HG03565 (cell line): Measurements from ENCODE around the gene TMEM138.
"Not testable (repeated sequence)": the region's sequence is repeated elsewhere in the genome, so short reads cannot be mapped to it uniquely, and the experiment has no call there.

Experiments used
- ATAC-seq: cut with Tn5 transposase; IDR thresholded peaks from one replicate; pipeline ENCODE4 v1.9.1; 2021; ENCODE audit warnings: mild to moderate bottlenecking, moderate library complexity; ENCODE audit not compliant: unreplicated experiment

TMEM138 gene

DNA sequence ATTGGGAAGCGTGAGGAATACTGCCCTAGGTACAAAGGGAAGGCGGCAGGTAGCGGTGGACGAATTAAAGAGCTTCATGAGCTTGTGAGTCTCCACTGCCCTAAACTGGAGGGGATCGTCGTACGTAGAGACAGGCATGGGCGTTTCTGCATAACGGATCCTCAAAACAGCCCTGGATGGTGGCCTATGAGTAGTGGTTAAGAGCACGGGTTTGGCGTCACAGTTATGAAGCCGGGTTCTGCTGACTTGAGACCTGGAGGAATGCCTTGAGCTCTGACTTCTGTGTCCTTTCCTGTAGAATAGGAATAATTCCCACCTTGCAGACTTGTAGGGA is 335 bp downstream of the TMEM138 start:
- no peak for ATAC-seq

DNA sequence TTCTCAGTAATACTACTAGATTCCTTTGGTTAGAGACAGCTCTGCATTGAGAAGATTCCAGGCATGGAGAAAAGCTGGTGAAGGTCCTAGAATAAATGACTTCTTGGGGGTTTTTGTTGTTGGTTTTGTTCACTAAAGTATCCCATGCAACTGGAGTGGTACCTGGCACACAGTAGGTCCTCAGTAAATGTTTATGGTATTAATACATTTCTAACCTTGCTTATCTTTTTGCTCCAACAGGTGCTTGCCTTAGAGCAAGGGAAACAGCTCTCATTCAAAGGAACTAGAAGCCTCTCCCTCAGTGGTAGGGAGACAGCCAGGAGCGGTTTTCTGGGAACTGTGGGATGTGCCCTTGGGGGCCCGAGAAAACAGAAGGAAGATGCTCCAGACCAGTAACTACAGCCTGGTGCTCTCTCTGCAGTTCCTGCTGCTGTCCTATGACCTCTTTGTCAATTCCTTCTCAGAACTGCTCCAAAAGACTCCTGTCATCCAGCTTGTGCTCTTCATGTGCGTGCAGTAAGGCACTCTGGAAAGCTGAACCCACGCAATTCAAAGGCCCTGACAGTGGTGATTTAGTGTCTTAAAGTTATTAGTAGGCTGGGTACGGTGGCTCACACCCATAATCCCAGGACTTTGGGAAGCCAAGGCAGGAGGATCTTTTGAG is 2.0 kb downstream of the TMEM138 start:
- ATAC-seq = no peak

DNA sequence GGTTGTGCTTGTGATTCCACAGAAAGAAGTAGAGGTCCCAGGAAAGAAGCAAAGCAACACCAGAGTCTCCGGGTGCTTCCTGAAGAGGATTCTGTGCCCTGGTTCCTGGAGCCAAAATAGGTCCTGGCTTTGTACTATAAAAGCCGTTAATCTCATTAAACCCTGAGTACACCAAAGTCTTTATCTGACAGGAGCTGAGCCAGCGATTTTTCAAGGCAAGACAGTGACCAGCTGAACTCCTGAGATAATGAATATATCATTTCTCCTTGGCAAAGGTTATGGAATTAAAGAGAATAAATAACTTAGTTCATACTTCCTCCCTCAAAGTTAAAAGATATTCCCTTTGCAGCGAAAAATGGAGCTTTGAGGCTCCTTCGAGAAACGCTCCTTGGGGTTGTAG is 5.2 kb downstream of the TMEM138 start:
- no peak for ATAC-seq

DNA sequence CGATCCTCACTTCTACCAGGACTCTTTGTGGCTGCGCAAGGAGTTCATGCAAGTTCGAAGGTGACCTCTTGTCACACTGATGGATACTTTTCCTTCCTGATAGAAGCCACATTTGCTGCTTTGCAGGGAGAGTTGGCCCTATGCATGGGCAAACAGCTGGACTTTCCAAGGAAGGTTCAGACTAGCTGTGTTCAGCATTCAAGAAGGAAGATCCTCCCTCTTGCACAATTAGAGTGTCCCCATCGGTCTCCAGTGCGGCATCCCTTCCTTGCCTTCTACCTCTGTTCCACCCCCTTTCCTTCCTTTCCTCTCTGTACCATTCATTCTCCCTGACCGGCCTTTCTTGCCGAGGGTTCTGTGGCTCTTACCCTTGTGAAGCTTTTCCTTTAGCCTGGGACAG is 6.5 kb downstream of the TMEM138 start:
- ATAC-seq = no peak

DNA sequence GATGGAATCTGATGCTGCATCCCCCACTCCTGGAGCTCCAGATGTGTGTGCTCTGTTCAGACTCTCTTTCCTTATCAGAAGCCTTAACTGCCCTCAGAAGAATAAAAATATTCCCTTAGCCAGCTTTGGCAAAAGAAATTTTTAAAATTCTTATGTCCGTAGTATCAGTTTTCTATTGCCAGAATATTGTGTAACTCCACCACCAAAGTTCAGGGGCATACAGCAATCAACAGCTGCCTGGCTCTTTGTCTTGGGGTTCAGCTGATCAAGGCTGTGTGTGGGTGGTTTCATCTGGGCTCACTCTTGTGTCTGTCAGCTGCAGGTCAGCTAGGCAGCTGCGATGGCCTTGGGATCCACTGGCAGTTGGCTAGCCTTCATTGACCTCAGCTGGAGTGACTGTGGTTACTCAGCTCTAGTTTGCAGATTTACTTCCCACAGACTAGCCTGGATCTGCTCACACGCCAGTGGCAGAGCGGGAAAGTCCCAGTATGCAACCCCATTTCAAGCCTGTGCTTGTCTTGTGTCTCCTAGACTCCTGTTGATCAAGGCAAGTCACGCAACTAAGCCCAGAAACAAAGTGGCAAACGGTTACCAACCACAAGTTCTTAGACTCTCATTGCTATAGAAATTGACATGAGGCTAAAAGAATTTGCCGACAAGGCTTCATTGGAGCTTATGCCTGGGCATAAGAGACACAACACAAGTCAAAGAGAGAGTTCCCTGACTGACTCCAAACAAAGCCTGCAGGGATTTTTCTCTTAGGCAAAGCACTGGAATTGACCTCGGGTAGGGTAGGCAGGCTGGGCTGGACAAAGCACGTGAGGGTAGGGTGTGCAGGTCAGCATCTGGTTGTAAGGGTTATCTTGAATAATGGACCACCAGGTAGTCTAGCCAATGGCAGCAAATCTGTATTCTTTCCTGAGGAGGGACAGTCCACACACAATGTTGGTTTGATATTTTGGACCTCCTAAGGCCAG is 7.5 kb downstream of the TMEM138 start:
- ATAC-seq = peak; percentile 49

DNA sequence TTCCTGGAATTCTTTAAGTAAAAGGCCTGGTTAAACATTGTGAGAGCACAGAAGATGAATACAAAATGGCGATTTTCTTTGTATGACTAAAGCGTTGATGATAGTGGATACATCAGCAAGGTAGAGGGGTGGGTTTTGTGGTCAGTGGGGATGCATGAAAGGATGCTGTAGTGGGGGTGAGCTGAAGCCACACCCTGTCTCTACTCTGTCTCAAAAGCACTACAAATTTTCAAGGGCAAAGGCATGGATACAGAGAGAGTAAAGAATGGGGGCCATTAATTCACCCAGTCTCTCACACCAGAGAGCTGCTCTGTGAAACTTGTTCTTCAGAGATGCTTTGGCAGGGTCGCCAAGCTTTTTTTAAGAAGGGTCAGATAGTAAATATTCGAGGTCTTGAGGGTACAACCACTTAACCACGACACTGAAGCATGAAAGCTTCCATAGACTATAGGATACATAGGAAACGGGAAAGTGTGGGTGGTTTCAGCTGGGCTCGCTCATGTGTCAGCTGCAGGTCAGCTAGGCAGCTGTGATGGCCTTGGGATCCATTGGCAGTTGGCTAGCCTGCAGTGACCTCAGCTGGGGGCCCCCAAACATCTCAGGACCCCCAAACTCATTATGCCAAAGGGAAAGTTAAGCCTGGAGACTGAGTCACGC is 8.3 kb downstream of the TMEM138 start:
- no peak for ATAC-seq

DNA sequence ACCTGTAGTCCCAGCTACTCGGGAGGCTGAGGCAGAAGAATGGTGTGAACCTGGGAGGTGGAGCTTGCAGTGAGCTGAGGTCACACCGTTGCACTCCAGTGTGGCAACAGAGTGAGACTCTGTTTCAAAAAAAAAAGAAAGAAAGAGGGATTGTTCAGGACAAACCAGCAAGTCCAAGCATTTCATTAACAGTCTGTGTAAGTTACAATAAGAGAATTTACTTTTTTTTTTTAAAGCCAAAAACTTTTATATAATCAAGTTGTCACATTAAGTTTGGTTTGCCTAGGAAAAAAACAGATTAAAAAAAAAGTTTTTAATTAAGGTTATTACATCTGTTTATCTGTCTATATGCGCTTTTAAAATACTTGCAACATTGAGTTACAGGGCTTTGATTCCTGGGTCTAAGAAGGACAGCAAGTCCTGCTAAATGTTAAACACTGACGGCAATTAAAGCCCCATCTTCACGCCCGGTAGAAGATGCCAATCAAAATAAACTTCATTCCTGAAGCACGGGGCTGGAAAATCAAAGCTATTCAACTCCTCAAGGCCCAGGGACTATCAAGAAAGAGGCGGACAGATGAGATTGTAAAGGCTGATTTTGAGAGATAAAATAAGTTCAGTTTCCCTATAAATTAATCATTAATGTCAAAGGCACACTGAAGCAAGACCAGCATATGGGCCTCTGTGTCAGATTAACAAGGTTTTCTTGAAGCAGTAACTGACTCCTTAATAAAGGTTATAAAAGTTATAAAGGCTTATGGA is 10.7 kb downstream of the TMEM138 start:
- ATAC-seq = no peak

DNA sequence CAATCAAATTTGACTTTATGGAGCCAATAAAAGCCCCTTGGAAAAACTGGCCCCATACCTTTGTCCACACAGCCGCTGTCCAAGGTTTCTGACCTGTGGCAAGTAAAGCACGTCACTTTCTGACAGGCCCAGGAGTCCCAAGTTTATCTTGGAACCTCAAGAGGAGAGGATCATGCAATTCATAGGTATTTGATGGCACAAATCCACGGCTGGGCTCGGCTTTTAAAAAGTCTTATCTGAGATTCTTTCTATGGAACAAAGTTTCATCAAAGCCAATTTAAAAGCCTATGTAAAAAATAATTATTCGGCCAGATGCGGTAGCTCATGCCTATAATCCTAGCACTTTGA is 13.6 kb downstream of the TMEM138 start:
- ATAC-seq = no peak

DNA sequence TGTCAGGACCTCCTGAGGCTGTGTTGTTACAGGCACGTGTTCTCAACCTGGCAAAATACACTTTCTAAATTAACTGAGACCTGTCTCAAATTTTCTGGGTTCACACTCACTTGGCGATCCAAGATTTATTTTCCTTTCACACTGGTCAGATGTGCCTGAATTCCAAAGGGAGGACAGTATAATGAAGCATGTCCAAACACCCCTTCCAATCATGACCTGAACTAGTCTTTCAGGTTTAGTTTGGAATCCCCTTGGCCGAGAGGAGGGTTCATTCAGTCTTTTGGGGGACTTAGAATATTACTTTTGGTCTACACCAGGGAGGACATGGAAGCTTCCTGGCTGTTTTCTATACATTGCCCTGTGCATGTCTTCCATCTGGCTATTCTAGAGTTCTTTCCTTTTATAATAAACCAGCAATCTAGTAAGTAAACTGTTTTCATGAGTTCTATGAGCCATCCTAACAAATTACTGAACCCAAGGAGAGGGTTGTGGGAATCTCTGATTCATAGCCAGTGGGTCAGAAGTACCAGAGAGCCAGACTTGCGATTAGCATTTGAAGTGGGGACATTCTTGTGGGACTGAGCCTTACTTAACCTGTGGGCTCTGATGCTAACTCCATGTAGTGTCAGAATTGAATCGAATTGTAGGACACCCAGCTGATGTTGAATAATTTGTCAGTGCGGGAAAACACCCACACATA is 15.4 kb downstream of the TMEM138 start:
- no peak for ATAC-seq

DNA sequence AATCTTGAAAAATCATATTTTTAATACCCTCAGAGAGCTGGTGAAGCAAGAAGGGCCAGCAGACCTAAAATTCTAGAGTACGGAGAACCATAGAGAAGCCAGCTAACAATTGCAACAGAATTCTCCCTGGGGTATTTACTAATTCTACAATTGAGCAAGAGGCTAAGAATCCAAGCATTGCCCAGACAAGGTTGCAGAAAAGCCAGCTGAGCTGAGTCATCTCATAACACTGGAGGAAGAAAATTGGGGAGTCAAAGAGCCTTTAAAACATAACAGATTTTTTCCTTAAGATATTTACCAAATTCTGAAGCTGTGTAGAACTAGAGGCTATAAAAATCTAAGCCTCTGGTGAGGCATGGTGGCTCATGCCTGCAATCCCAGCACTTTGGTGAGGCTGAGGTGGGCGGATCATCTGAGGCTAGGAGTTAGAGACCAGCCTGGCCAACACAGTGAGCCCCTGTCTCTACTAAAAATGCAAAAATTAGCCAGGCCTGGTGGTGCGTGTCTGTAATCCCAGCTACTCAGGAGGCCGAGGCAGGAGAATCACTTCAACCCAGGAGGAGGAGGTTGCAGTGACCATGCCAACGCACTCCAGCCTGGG is 16.6 kb downstream of the TMEM138 start:
- ATAC-seq = no peak

DNA sequence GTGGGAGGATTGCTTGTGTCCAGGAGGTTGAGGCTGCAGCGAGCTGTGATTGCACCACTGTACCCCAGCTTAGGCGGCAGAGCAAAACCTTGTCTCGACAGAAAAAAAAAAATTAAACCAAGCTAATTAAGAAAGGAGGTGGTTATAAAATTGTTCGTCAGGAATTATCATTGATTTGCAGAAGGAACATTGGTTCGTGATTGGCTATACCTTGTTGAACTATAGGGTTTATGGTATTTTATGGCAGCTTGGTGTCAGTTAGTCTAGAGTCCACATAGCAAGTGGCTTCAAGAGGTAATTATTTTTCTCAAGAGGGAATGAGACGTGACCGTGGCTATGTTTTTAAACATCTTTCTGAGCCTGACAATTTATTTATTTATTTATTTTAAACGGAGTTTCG is 18.7 kb downstream of the TMEM138 start:
- no peak for ATAC-seq

DNA sequence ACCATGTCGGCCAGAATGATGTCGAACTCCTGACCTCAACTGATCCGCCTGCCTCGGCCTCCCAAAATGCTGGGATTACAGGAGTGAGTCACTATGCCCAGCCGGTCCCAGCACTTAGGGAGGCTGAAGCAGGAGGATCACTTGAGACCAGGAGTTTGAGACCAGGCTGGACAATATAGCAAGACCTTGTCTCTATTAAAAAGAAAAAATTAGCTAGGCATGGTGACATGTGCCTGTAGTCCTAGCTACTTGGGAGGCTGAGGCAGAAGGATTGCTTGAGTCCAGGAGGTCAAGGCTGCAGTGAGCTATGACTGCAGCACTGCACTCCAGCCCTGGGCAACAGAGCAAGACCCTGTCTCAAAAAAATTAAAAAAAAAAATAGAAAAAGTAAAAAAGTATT is 21.7 kb downstream of the TMEM138 start:
- not testable (repeated sequence) for ATAC-seq

DNA sequence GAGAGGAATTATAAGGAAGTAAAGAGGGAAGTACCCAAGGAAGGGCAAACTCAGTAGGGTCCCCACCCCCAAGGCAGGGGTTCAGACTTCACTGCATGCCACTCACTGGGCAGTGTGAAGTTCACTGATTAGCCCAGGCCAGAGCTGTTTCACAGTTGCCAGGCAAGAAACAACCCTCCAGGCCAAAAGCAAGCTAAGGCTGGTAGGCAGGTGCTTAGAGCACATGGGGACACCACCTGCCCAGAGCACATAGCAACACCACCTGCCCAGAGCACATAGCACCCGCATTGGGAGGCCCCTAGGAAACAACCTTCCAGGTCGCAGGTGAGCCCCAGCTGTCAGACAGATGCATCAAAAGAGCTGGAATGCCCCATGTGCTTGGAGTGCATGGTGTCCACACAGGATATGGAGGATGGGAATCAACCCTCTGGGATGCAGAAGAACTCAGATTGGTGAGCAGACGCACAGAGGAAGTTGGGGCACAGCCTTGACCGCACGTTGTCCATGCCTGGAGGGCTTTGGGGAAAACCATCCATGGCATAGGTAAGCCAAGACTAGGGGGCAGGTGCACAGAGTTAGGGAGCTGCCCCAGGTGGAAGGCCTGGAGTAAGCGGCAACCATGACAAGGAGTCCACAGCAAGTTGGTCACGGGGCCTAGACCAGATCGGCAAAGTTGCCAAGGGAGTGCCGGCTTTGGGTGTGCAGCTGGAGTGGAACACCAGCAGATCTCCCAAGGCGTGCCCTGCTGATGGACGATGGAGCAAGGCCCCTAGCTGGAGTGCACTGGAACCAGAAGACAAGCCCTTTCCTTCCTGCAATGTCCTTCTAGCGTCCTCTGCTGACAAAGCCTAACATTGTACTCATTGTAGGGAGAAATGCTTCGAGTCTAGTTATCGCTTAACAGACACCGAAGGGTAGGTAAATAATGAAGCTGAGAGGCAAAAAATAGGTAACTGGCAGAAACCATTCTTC is 22.4 kb downstream of the TMEM138 start:
- no peak for ATAC-seq

DNA sequence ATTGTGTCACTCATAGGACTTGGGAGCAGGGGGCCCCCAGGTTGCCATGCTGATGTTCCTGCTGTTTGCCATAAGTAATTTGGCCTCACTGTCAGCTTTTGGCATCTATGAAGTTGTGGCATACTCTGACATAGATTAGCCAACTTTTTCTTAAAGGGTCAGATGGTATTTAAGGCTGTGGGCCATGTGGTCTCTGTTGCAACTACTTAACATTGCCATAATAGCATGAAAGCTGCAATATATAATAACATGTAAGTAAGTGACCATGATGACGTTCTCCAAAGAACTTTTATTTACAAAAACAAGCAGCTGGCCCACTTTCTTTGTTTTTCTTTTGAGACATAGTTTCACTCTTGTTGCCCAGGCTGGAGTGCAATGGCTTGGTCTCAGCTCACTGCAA is 28.0 kb downstream of the TMEM138 start:
- no peak for ATAC-seq

DNA sequence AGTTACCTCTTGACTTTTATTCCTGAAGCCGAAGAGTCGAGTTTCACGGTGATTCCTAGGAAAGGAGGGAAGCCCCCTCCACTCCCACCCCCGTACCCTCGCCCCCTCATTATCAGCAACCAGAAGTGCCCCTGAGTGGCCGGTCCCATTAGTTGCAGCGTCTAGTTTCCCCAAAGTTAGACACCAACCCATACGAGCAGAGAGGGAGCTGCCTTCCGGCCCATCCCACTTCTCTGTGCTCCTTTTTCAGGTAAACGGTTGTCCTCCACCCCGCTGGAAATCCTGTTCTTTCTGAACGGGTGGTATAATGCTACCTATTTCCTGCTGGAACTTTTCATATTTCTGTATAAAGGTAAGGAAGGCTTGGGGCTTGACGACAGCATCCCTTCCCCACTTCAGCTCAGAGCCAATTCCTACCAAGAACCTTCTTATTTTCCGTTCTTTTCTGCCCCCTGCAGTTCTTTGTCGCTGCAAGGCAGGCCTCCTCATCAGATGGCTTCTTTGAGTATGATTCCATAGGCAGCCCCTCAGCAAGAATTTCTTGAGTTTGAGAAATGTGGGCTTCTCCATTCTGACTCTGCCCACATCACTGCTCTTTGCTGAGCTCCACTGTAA is 30.9 kb downstream of the TMEM138 start:
- ATAC-seq = no peak

DNA sequence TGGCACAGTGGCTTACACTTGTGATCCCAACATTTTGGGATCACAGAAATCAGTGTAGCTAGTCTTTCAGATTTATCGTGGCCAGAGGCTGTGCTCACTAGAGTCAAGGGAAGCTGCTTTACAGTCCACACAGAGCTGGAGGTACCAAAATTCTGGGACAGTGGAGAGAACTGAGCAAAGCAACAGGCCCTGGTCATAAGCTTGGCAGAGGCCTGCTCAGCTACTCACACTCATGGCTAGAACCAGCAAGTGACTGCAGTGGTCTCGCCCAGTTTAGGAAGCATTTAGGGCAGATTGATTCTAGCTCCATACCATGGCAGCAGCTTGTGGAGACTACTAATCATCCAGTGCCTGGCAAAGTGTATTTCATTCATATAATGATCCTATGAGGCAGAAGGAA is 39.0 kb downstream of the TMEM138 start:
- no peak for ATAC-seq

DNA sequence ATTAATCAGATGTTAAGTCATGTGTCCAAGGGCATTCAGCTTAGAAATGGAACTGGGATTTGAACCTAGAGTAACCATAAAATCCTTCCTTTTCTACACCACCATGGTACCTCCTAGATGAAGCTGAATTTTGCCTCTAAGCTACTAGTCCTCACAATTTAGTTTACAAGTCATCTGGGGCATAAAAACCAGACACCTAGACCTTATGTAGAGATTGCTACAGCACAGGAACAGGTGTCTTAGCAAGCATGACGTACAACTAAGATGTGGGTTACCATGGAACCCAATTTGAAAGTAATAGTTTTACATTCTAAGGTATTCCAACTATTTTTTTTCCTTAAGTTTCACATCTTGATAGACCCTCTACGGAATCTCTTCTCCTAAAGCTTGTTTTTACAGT is 39.4 kb downstream of the TMEM138 start:
- ATAC-seq = no peak

DNA sequence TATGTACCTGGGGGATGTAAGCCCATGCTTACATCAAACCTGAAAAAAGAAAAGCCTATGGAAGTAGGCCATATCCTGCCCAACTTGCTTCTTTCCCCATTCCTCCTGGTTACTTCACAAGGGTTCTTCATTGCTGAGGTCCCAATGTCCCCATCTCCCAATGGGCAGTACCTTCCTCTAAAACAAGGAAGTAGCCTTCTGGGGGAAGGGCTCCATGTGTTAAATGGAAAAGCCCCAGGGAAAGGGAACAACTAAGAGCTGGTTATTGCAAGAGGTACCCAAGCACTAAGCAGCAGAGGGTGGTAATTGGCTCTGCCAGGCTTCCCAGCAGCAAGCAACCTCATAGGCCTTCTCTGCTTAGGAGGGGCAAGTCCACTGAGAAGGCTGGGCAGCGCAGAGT is 41.5 kb downstream of the TMEM138 start:
- no peak for ATAC-seq

DNA sequence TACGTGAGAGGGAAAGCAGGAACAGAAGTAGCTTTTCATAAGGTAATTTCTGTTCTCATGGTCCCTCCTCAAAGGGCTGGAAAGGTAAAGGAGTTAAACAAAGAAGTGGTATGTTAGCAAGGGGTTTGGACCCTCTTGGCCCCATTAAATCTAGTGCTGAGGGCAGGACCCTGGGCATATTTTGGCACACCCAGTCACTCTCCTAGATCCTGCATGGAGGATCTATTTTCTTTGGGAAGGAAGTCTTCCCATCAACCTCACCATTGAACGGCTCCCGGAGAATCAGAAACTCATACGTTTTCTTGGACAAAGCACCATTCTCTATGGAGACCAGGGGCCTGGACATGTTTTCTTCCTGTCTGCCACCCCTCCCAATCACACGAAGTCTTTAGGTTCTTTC is 41.9 kb downstream of the TMEM138 start:
- no peak for ATAC-seq
